HepG2 (cell line): ENCODE results near the gene ZC3H18. TPM values are rescaled to one million over a fixed set of nuclear protein-coding genes. Genes with fewer than 3 reads are reported as not detected.

Source experiments
- EED ChIP-seq: sonication (generic); formaldehyde crosslinking; IDR thresholded peaks from 2 replicates; pipeline ENCODE4 v1.5.0; 2020; ENCODE audit warnings: mild to moderate bottlenecking, missing genetic modification reagents
- HHEX ChIP-seq: IDR thresholded peaks from 2 replicates; pipeline ENCODE4 v1.6.1; 2016; ENCODE audit warnings: control low read depth
- HNRNPK ChIP-seq: fragments of 200-400 bp; formaldehyde crosslinking; IDR thresholded peaks from 2 replicates; pipeline ENCODE4 v1.6.1; 2018; ENCODE audit warnings: low read length, low read depth, moderate library complexity, mild to moderate bottlenecking; ENCODE audit not compliant: poor library complexity, severe bottlenecking
- HOXA3 ChIP-seq: sonication (generic); formaldehyde crosslinking; IDR thresholded peaks from 2 replicates; pipeline ENCODE4 v1.5.0; 2020; ENCODE audit warnings: missing genetic modification reagents
- JUND ChIP-seq: sonication (generic); formaldehyde crosslinking; IDR thresholded peaks from 2 replicates; pipeline ENCODE4 v1.8.0; 2022; ENCODE audit warnings: mild to moderate bottlenecking, missing genetic modification reagents
- SMAD9 ChIP-seq: sonication (generic); formaldehyde crosslinking; IDR thresholded peaks from 2 replicates; pipeline ENCODE4 v1.5.1; 2020; ENCODE audit warnings: mild to moderate bottlenecking, missing genetic modification reagents
- STAG1 ChIP-seq: sonication (generic); formaldehyde crosslinking; IDR thresholded peaks from 2 replicates; pipeline ENCODE4 v1.4.0; 2020; ENCODE audit warnings: missing genetic modification reagents
- ZNF207 ChIP-seq: fragments of 450-650 bp; IDR thresholded peaks from 2 replicates; pipeline ENCODE4 v1.6.1; 2016; ENCODE audit warnings: antibody characterized with exemption, borderline replicate concordance
- ZNF350 ChIP-seq: sonication (generic); formaldehyde crosslinking; IDR thresholded peaks from 2 replicates; pipeline ENCODE4 v1.4.0; 2020; ENCODE audit warnings: mild to moderate bottlenecking, low read depth, missing genetic modification reagents, borderline replicate concordance
- ZNF383 ChIP-seq: sonication (generic); formaldehyde crosslinking; IDR thresholded peaks from 2 replicates; pipeline ENCODE4 v1.4.0; 2020; ENCODE audit warnings: missing genetic modification reagents, mild to moderate bottlenecking, borderline replicate concordance
- ZNF605 ChIP-seq: sonication (generic); formaldehyde crosslinking; IDR thresholded peaks from 2 replicates; pipeline ENCODE4 v1.8.0; 2022; ENCODE audit warnings: mild to moderate bottlenecking, missing genetic modification reagents
- polyA plus RNA-seq, 8 experiments: library from polyadenylated mRNA; depleted of rRNA in 3 of 8; stranded (reverse) in 7 of 8; unstranded in 1 of 8; fragments of >200 nt; fragmentation: Illumina TruSeq in 4 of 8; extraction: Trizol in 4 of 8; gene quantifications; 2 replicates each; pipeline versions ENCODE4 v1.2.1 to v1.2.3, GENCODE V29; 2011 to 2016; ENCODE audit warnings: low read depth in 4 of 8, missing spikeins in 1 of 8, mixed read lengths in 1 of 8; ENCODE audit not compliant: insufficient read depth in 1 of 8
- total RNA-seq, 5 experiments: library from RNA; depleted of rRNA; stranded (reverse); fragments of >200 nt; fragmentation: Illumina TruSeq; extraction: Trizol; gene quantifications; 2 replicates each; pipeline ENCODE4 v1.2.3, GENCODE V29; 2016; ENCODE audit warnings: low read depth in 1 of 5
- TF ChIP-seq, protein P1 (sequence below), 2 experiments: fragments of 450-650 bp in 1 of 2; sonication (generic) in 1 of 2; formaldehyde crosslinking; IDR thresholded peaks; 2 replicates each; pipeline versions ENCODE4 v1.5.0 to v1.8.0; 2020 to 2022; ENCODE audit warnings: mild to moderate bottlenecking in 1 of 2, missing genetic modification reagents in 1 of 2
- TF ChIP-seq, protein P2 (sequence below): sonication (generic); formaldehyde crosslinking; IDR thresholded peaks from 2 replicates; pipeline ENCODE4 v1.5.0; 2020; ENCODE audit warnings: mild to moderate bottlenecking, missing genetic modification reagents
- TF ChIP-seq, protein P3 (sequence below): sonication (generic); formaldehyde crosslinking; IDR thresholded peaks from 2 replicates; pipeline ENCODE4 v1.8.0; 2022; ENCODE audit warnings: mild to moderate bottlenecking, missing genetic modification reagents; ENCODE audit not compliant: insufficient replicate concordance
- TF ChIP-seq, protein P4 (sequence below): IDR thresholded peaks from 2 replicates; pipeline ENCODE4 v1.6.1; 2016; ENCODE audit warnings: mild to moderate bottlenecking, missing biosample characterization, missing genetic modification reagents

ZC3H18 gene
- total and polyA plus RNA-seq, 2 of the 13 experiments (the other 11 are each of a cell fraction or from before 2014, with no cell fraction given) = 11.2 to 27.4 TPM

DNA sequence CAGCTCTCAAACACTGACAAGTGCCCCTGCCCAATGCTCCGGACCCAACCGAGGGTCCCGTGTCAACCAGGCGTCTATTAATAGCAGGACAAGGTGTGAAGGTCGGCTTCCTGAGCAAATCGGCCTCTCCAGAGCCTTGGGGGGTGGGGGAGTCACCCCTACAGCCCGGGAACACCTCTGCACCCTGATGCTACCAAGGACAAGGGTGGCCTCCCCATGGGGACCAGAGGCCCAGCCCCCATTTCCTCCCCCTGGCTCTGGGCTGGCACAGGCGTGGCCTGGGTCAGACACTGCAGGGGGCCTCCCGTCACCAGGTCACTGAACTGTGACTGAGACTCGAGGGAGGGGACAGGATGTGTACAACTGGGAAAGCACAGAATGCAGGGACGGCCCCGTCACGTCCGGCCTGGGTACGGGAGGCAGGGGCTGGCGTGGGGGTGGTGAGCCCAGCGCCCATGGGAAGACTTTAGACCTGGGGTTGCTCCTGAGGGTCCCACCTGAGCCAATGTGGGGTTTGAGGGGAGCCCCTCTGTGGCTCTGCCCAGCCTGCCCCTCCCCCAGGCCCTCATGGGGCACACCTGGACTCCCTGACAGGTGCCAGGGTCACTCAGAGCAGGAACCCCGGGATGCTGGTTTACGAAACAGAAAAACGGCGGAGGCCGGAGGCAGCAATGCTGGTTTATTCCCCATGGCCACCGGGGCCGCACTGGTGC lies 81.2 kb downstream of the ZC3H18 start (continued):
- TF ChIP-seq, protein P1, sequence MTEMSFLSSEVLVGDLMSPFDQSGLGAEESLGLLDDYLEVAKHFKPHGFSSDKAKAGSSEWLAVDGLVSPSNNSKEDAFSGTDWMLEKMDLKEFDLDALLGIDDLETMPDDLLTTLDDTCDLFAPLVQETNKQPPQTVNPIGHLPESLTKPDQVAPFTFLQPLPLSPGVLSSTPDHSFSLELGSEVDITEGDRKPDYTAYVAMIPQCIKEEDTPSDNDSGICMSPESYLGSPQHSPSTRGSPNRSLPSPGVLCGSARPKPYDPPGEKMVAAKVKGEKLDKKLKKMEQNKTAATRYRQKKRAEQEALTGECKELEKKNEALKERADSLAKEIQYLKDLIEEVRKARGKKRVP (CRISPR knock-in tag; IDR thresholded peaks at IDR 0.05) = no peak
- TF ChIP-seq HNRNPK (no peak), JUND (CRISPR knock-in tag) (0 out of 2 replicates have a peak, but pooled peaks have one; percentile 63), ZNF350 (CRISPR knock-in tag) (peak; percentile 87; the same call in 1 of the 2 replicates), ZNF605 (CRISPR knock-in tag) (peak; percentile 82; the same call in 1 of the 2 replicates), ZNF207 (no peak), SMAD9 (no peak), HOXA3 (CRISPR knock-in tag) (peak; percentile 82; the same call in 1 of the 2 replicates), STAG1 (no peak), EED (CRISPR knock-in tag) (peak; percentile 49; the same call in 1 of the 2 replicates), ZNF383 (CRISPR knock-in tag) (no peak), HHEX (peak; percentile 23; the same call in 1 of the 2 replicates)
- TF ChIP-seq, protein P2, sequence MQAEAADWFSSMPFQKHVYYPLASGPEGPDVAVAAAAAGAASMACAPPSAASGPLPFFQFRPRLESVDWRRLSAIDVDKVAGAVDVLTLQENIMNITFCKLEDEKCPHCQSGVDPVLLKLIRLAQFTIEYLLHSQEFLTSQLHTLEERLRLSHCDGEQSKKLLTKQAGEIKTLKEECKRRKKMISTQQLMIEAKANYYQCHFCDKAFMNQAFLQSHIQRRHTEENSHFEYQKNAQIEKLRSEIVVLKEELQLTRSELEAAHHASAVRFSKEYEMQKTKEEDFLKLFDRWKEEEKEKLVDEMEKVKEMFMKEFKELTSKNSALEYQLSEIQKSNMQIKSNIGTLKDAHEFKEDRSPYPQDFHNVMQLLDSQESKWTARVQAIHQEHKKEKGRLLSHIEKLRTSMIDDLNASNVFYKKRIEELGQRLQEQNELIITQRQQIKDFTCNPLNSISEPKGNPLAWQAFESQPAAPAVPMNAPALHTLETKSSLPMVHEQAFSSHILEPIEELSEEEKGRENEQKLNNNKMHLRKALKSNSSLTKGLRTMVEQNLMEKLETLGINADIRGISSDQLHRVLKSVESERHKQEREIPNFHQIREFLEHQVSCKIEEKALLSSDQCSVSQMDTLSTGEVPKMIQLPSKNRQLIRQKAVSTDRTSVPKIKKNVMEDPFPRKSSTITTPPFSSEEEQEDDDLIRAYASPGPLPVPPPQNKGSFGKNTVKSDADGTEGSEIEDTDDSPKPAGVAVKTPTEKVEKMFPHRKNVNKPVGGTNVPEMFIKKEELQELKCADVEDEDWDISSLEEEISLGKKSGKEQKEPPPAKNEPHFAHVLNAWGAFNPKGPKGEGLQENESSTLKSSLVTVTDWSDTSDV (CRISPR knock-in tag) = no peak
- TF ChIP-seq, protein P3, sequence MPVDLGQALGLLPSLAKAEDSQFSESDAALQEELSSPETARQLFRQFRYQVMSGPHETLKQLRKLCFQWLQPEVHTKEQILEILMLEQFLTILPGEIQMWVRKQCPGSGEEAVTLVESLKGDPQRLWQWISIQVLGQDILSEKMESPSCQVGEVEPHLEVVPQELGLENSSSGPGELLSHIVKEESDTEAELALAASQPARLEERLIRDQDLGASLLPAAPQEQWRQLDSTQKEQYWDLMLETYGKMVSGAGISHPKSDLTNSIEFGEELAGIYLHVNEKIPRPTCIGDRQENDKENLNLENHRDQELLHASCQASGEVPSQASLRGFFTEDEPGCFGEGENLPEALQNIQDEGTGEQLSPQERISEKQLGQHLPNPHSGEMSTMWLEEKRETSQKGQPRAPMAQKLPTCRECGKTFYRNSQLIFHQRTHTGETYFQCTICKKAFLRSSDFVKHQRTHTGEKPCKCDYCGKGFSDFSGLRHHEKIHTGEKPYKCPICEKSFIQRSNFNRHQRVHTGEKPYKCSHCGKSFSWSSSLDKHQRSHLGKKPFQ (CRISPR knock-in tag) = peak; percentile 78
- TF ChIP-seq, protein P4, sequence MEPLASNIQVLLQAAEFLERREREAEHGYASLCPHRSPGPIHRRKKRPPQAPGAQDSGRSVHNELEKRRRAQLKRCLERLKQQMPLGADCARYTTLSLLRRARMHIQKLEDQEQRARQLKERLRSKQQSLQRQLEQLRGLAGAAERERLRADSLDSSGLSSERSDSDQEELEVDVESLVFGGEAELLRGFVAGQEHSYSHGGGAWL = no peak; the same call in 1 of the 2 replicates
- TF ChIP-seq, all 625 proteins: peak for 327
